HCT116 (cell line): ENCODE results near the gene ING1. TPM values are rescaled to one million over a fixed set of nuclear protein-coding genes. Genes with fewer than 3 reads are reported as not detected.

Experiments
- ATAC-seq: fragments of 200-7000 bp; cut with Tn5 transposase; 2 replicates; pipeline ENCODE4 v1.9.1; 2020; ENCODE audit warnings: mild to moderate bottlenecking, moderate library complexity
- BruUV-seq: library from RNA; stranded (reverse); fragments of 400-500 nt; replicated peaks from 2 replicates; lab custom pipeline; 2021; lab: Mats Ljungman, UMichigan
- CTCF ChIA-PET: fragments of 300-600 bp; sonication (Branson Sonifier 250); formaldehyde crosslinking; loops from one replicate; lab custom pipeline; 2021; ENCODE audit warnings: antibody characterized with exemption; lab: Charles Lee
- POLR2A ChIA-PET: fragments of 300-600, 350-600 bp; sonication (Branson Sonifier 250); formaldehyde crosslinking; loops from one replicate; lab custom pipeline; 2021; ENCODE audit warnings: antibody characterized with exemption; lab: Charles Lee
- RAD21 ChIA-PET, 2 experiments: fragments of 300-600 bp; sonication (Branson Sonifier 250); formaldehyde crosslinking; loops; one replicate each; lab custom pipeline; 2023; ENCODE audit warnings: low total read pairs in 2 of 2; ENCODE audit not compliant: uncharacterized antibody in 2 of 2, unreplicated experiment in 2 of 2, low non-redundant PET in 1 of 2; lab: Charles Lee
- DNase-seq: peaks from one replicate; pipeline ENCODE4 v3.0.0-alpha.2; 2010; ENCODE audit warnings: low read depth, low spot score
- H2AFZ ChIP-seq: fragments of 200-600 bp; shearing (Covaris generic), sonication (generic); 2 replicates; pipeline ENCODE4 v1.6.1; 2017; ENCODE audit warnings: low read depth, mixed run types, mixed read lengths, antibody characterized with exemption, low read length; ENCODE audit not compliant: poor library complexity, severe bottlenecking
- H3K27ac ChIP-seq: 2 replicates; pipeline ENCODE4 v1.5.1; 2012; ENCODE audit warnings: low read depth, low read length
- H3K27me3 ChIP-seq: fragments of 200-600 bp; sonication (generic); 2 replicates; pipeline ENCODE4 v1.6.1; 2016; ENCODE audit warnings: mixed run types, low read length, mixed read lengths; ENCODE audit not compliant: insufficient read depth
- H3K36me3 ChIP-seq, 2 experiments: fragments of 200-500 bp in 1 of 2; fragments of 200-600 bp in 1 of 2; sonication (Bioruptor generic) in 1 of 2; sonication (generic) in 1 of 2; 2 replicates each; pipeline versions ENCODE4 v1.5.1 to v1.6.1; 2014 to 2016; ENCODE audit warnings: low read length in 2 of 2, inconsistent platforms in 1 of 2, mixed read lengths in 1 of 2, mixed run types in 1 of 2; ENCODE audit not compliant: insufficient read depth in 2 of 2, control insufficient read depth in 1 of 2
- H3K4me1 ChIP-seq, 2 experiments: fragments of 200-600 bp in 1 of 2; sonication (generic) in 1 of 2; 2 replicates each; pipeline versions ENCODE4 v1.5.1 to v1.6.1; 2012 to 2017; ENCODE audit warnings: low read length in 2 of 2, inconsistent platforms in 1 of 2, mild to moderate bottlenecking in 1 of 2, mixed read lengths in 1 of 2, mixed run types in 1 of 2, moderate library complexity in 1 of 2; ENCODE audit not compliant: insufficient read depth in 2 of 2, control insufficient read depth in 1 of 2
- H3K4me2 ChIP-seq: fragments of 200-600 bp; sonication (generic); 2 replicates; pipeline ENCODE4 v1.6.1; 2017; ENCODE audit warnings: mixed run types, low read length, mixed read lengths
- H3K4me3 ChIP-seq, 2 experiments: fragments of 200-600 bp in 1 of 2; sonication (generic) in 1 of 2; replicated peaks in 1 of 2; 2 replicates each; pipeline ENCODE4 v1.5.1; 2011 to 2016; ENCODE audit warnings: low read length in 2 of 2, control low read depth in 1 of 2, low read depth in 1 of 2, mild to moderate bottlenecking in 1 of 2, mixed read lengths in 1 of 2, mixed run types in 1 of 2
- H3K79me2 ChIP-seq: fragments of 200-600 bp; sonication (generic); 2 replicates; pipeline ENCODE4 v1.6.1; 2017; ENCODE audit warnings: mild to moderate bottlenecking, mixed run types, low read length, moderate library complexity, mixed read lengths; ENCODE audit not compliant: insufficient read depth
- H3K9ac ChIP-seq: fragments of 200-600 bp; sonication (generic); 2 replicates; pipeline ENCODE4 v1.6.1; 2016; ENCODE audit warnings: low read length, mixed read lengths
- H3K9me2 ChIP-seq: fragments of 200-600 bp; sonication (generic), shearing (Covaris generic); 2 replicates; pipeline ENCODE4 v1.6.1; 2017; ENCODE audit warnings: mixed run types, mild to moderate bottlenecking, moderate library complexity; ENCODE audit not compliant: insufficient read depth
- H3K9me3 ChIP-seq, 2 experiments: fragments of 200-500 bp in 1 of 2; fragments of 200-600 bp in 1 of 2; sonication (Bioruptor generic) in 1 of 2; sonication (generic) in 1 of 2; 2 replicates each; pipeline ENCODE4 v1.6.1; 2014 to 2017; ENCODE audit warnings: low read length in 2 of 2, mixed read lengths in 2 of 2, inconsistent platforms in 1 of 2, low read depth in 1 of 2, mild to moderate bottlenecking in 1 of 2, mixed run types in 1 of 2, moderate library complexity in 1 of 2; ENCODE audit not compliant: control insufficient read depth in 1 of 2, insufficient read depth in 1 of 2
- H4K20me1 ChIP-seq: fragments of 200-600 bp; sonication (generic), shearing (Covaris generic); 2 replicates; pipeline ENCODE4 v1.6.1; 2017; ENCODE audit warnings: mixed run types, mild to moderate bottlenecking, moderate library complexity; ENCODE audit not compliant: insufficient read depth
- CBX3 ChIP-seq: IDR thresholded peaks from 2 replicates; pipeline ENCODE4 v1.6.1; 2012; ENCODE audit warnings: low read depth
- CTCF ChIP-seq, 3 experiments: fragments of 200-600 bp in 1 of 3; sonication (generic) in 1 of 3; IDR thresholded peaks in 2 of 3; conservative IDR thresholded peaks in 1 of 3; 2 replicates each; pipeline ENCODE4 v1.5.1; 2012 to 2017; ENCODE audit warnings: low read depth in 2 of 3, low read length in 2 of 3, antibody characterized with exemption in 1 of 3, borderline replicate concordance in 1 of 3, control low read depth in 1 of 3, mild to moderate bottlenecking in 1 of 3, mixed read lengths in 1 of 3, mixed run types in 1 of 3, moderate library complexity in 1 of 3; ENCODE audit not compliant: insufficient read depth in 1 of 3
- EGR1 ChIP-seq: IDR thresholded peaks from 2 replicates; pipeline ENCODE4 v1.6.1; 2012; ENCODE audit warnings: low read depth
- ELF1 ChIP-seq: IDR thresholded peaks from 2 replicates; pipeline ENCODE4 v1.6.1; 2012; ENCODE audit warnings: low read depth, borderline replicate concordance
- EZH2 ChIP-seq: fragments of 200-600 bp; sonication (generic); IDR thresholded peaks from 2 replicates; pipeline ENCODE4 v1.6.1; 2017; ENCODE audit warnings: antibody characterized with exemption, mixed run types
- EZH2phosphoT487 ChIP-seq: fragments of 200-600 bp; IDR thresholded peaks from 2 replicates; pipeline ENCODE4 v1.6.1; 2018; ENCODE audit warnings: antibody characterized with exemption, borderline replicate concordance
- FOSL1 ChIP-seq: IDR thresholded peaks from 2 replicates; pipeline ENCODE4 v1.6.1; 2012; ENCODE audit warnings: low read depth
- JUND ChIP-seq: IDR thresholded peaks from 2 replicates; pipeline ENCODE4 v1.6.1; 2012
- POLR2A ChIP-seq: IDR thresholded peaks from 2 replicates; pipeline ENCODE4 v1.7.0; 2011; ENCODE audit warnings: borderline replicate concordance; ENCODE audit not compliant: insufficient read depth, insufficient read length; ENCODE audit errors: extremely low read depth
- RAD21 ChIP-seq: IDR thresholded peaks from 2 replicates; pipeline ENCODE4 v1.6.1; 2012; ENCODE audit warnings: low read depth, mild to moderate bottlenecking
- REST ChIP-seq: IDR thresholded peaks from 2 replicates; pipeline ENCODE4 v1.6.1; 2012; ENCODE audit warnings: low read depth
- SIN3A ChIP-seq: IDR thresholded peaks from 2 replicates; pipeline ENCODE4 v1.6.1; 2012; ENCODE audit warnings: low read depth
- SP1 ChIP-seq: IDR thresholded peaks from 2 replicates; pipeline ENCODE4 v1.6.1; 2012; ENCODE audit warnings: low read depth
- SRF ChIP-seq: IDR thresholded peaks from 2 replicates; pipeline ENCODE4 v1.6.1; 2012; ENCODE audit warnings: low read depth
- TCF7L2 ChIP-seq: IDR thresholded peaks from 2 replicates; pipeline ENCODE4 v1.7.0; 2011; ENCODE audit warnings: borderline replicate concordance, inconsistent platforms; ENCODE audit not compliant: insufficient read depth, insufficient read length; ENCODE audit errors: extremely low read depth
- ZBTB33 ChIP-seq: IDR thresholded peaks from 2 replicates; pipeline ENCODE4 v1.6.1; 2011; ENCODE audit warnings: mild to moderate bottlenecking, low read length, moderate library complexity; ENCODE audit not compliant: insufficient replicate concordance; ENCODE audit errors: extremely low read depth
- ZFX ChIP-seq: fragments of 450-650 bp; IDR thresholded peaks from 2 replicates; pipeline ENCODE4 v1.6.1; 2017
- intact Hi-C: fragments of 100-400 bp; cut with micrococcal nuclease; formaldehyde crosslinking; loops from 2 replicates; pipeline ENCODE4 v1.10.0; 2022
- total RNA-seq: library from RNA; stranded (reverse); gene quantifications from one replicate; pipeline ENCODE4 v1.2.1, GENCODE V29; 2021; ENCODE audit not compliant: unreplicated experiment

ING1 gene
- total RNA-seq, 1 experiment from 2014 or later, result 27.0 TPM

GRCh38 chr13:110771194-110771593, 57.7 kb downstream of the ING1 start:
- no peaks in the 10 kb centered on the region for H3K9me3 ChIP-seq
- DNase-seq, result no peak
- H2AFZ ChIP-seq, result no peak overlapping the region
- no peaks in the 10 kb centered on the region for H3K36me3 ChIP-seq
- H3K9me2 ChIP-seq, result no peaks in the 10 kb centered on the region
- H3K79me2 ChIP-seq, result no peaks in the 10 kb centered on the region
- POLR2A ChIA-PET, result no interaction called here
- ATAC-seq, result no peak
- no TSS peak for BruUV-seq
- no peaks in the 10 kb centered on the region for H3K27me3 ChIP-seq
- H3K4me2 ChIP-seq, result no peak overlapping the region
- H3K27ac ChIP-seq, result no peak overlapping the region
- H3K4me1 ChIP-seq, result no peaks in the 10 kb centered on the region
- H4K20me1 ChIP-seq, result no peaks in the 10 kb centered on the region
- no peak overlapping the region for H3K9ac ChIP-seq
- TF ChIP-seq EZH2phosphoT487 (no peak), REST (no peak), SRF (no peak), CTCF (IDR thresholded peaks at IDR 0.05 in 2 of 3, conservative IDR thresholded peaks at IDR 0.05 in 1 of 3; ENCODE audit: borderline replicate concordance in 1 of 3, insufficient read depth in 1 of 3, low read depth in 2 of 3, low read length in 2 of 3) (no peak), POLR2A (no peak), SIN3A (no peak), RAD21 (no peak), ZBTB33 (no peak), CBX3 (no peak), FOSL1 (no peak), EGR1 (no peak), TCF7L2 (no peak), ZFX (no peak), JUND (no peak), SP1 (no peak), EZH2 (no peak), ELF1 (no peak)
- TF ChIP-seq, all 23 proteins: peak for 0
- no peak overlapping the region for H3K4me3 ChIP-seq
- RAD21 ChIA-PET, result no interaction called here
- CTCF ChIA-PET, result no interaction called here
- intact Hi-C loops, result no loop called here
